ENCODE data around the gene STIM2.

GRCh38 chr4:26862381-26862915, 1.8 kb downstream of the STIM2 start:
- TF ChIP-seq CTCF (IDR thresholded peaks at IDR 0.05) (no peak), POLR2A (IDR thresholded peaks at IDR 0.05) (no peak)
